GM23338 (cell line): ENCODE results near the gene DLX4. TPM values are rescaled to one million over a fixed set of nuclear protein-coding genes. Genes with fewer than 3 reads are reported as not detected.

Source experiments
- ATAC-seq: fragments of 200-7000 bp; cut with Tn5 transposase; 3 replicates; pipeline ENCODE4 v1.9.1; 2020
- DNase-seq: peaks from one replicate; pipeline ENCODE4 v3.0.0-alpha.2; 2015; ENCODE audit warnings: low spot score
- H2AFZ ChIP-seq: fragments of 200-600 bp; sonication (generic); 2 replicates; pipeline ENCODE4 v1.8.0; 2016; ENCODE audit warnings: antibody characterized with exemption, mild to moderate bottlenecking, moderate library complexity
- H3F3A ChIP-seq: fragments of 200-600 bp; sonication (generic); replicated peaks from 2 replicates; pipeline ENCODE4 v1.8.0; 2017; ENCODE audit warnings: antibody characterized with exemption, mixed run types, low read depth
- H3K27ac ChIP-seq: fragments of 200-600 bp; sonication (generic); 2 replicates; pipeline ENCODE4 v1.6.1; 2016; ENCODE audit warnings: low read depth
- H3K27me3 ChIP-seq: fragments of 200-600 bp; sonication (generic); 2 replicates; pipeline ENCODE4 v1.8.0; 2016; ENCODE audit warnings: mild to moderate bottlenecking, mixed run types, moderate library complexity; ENCODE audit not compliant: insufficient read depth
- H3K36me3 ChIP-seq: fragments of 200-600 bp; sonication (generic); 2 replicates; pipeline ENCODE4 v1.8.0; 2016; ENCODE audit warnings: mild to moderate bottlenecking; ENCODE audit not compliant: insufficient read depth
- H3K4me1 ChIP-seq: fragments of 200-600 bp; sonication (generic); 2 replicates; pipeline ENCODE4 v1.8.0; 2016; ENCODE audit warnings: mild to moderate bottlenecking, moderate library complexity; ENCODE audit not compliant: insufficient read depth
- H3K4me2 ChIP-seq: fragments of 200-600 bp; sonication (generic); 2 replicates; pipeline ENCODE4 v1.7.1; 2017; ENCODE audit warnings: mixed run types
- H3K4me3 ChIP-seq: fragments of 200-600 bp; sonication (generic); 2 replicates; pipeline ENCODE4 v1.6.1; 2016; ENCODE audit warnings: mixed run types
- H3K79me2 ChIP-seq: fragments of 200-600 bp; sonication (generic); replicated peaks from 2 replicates; pipeline ENCODE4 v1.8.0; 2017; ENCODE audit warnings: mild to moderate bottlenecking; ENCODE audit not compliant: insufficient read depth
- H3K9me2 ChIP-seq: fragments of 200-600 bp; sonication (generic); 2 replicates; pipeline ENCODE4 v1.8.0; 2017; ENCODE audit not compliant: insufficient read depth
- H4K20me1 ChIP-seq: fragments of 200-600 bp; sonication (generic); replicated peaks from 2 replicates; pipeline ENCODE4 v1.8.0; 2017; ENCODE audit warnings: mild to moderate bottlenecking; ENCODE audit not compliant: insufficient read depth
- H3K27ac Mint-ChIP-seq: 2 replicates; pipeline ENCODE4 v1.8.0; 2020; ENCODE audit warnings: inconsistent platforms, mild to moderate bottlenecking, moderate library complexity, mixed read lengths
- H3K27me3 Mint-ChIP-seq: 3 replicates; pipeline ENCODE4 v1.8.0; 2022; ENCODE audit warnings: low read depth, mild to moderate bottlenecking, moderate library complexity, mixed read lengths, inconsistent platforms; ENCODE audit not compliant: insufficient read depth, poor library complexity
- H3K36me3 Mint-ChIP-seq: 3 replicates; pipeline ENCODE4 v1.8.0; 2021; ENCODE audit warnings: low read depth, mild to moderate bottlenecking, inconsistent platforms, moderate library complexity, mixed read lengths
- H3K4me1 Mint-ChIP-seq: 3 replicates; pipeline ENCODE4 v1.8.0; 2020; ENCODE audit warnings: mild to moderate bottlenecking, inconsistent platforms, mixed read lengths
- H3K4me3 Mint-ChIP-seq: 3 replicates; pipeline ENCODE4 v1.8.0; 2021; ENCODE audit warnings: moderate library complexity, mild to moderate bottlenecking, inconsistent platforms, mixed read lengths
- H3K9me3 Mint-ChIP-seq: 3 replicates; pipeline ENCODE4 v1.8.0; 2020; ENCODE audit warnings: moderate library complexity, mild to moderate bottlenecking, inconsistent platforms, mixed read lengths
- CREB1 ChIP-seq: fragments of 250-450 bp; sonication (Bioruptor Pico); IDR thresholded peaks from 2 replicates; pipeline ENCODE4 v1.5.0; 2020; ENCODE audit warnings: low read depth, mild to moderate bottlenecking, moderate library complexity
- CTCF ChIP-seq, 2 experiments: fragments of 200-600 bp in 1 of 2; sonication (generic) in 1 of 2; conservative IDR thresholded peaks; 2 replicates each; pipeline versions ENCODE4 v1.5.1 to v1.6.1; 2016 to 2017; ENCODE audit warnings: antibody characterized with exemption in 2 of 2, low read depth in 2 of 2, mild to moderate bottlenecking in 2 of 2, moderate library complexity in 1 of 2
- ETS1 ChIP-seq: IDR thresholded peaks from 2 replicates; pipeline ENCODE4 v1.6.1; 2016; ENCODE audit warnings: antibody characterized with exemption
- EZH2 ChIP-seq: fragments of 200-600 bp; sonication (generic); IDR thresholded peaks from one replicate; pipeline ENCODE4 v1.8.0; 2017; ENCODE audit warnings: antibody characterized with exemption, mild to moderate bottlenecking, low read depth; ENCODE audit not compliant: unreplicated experiment
- EZH2phosphoT487 ChIP-seq: fragments of 200-600 bp; sonication (generic); IDR thresholded peaks from one replicate; pipeline ENCODE4 v1.8.1; 2018; ENCODE audit warnings: antibody characterized with exemption; ENCODE audit not compliant: unreplicated experiment
- JUNB ChIP-seq: IDR thresholded peaks from one replicate; pipeline ENCODE4 v1.6.1; 2016; ENCODE audit warnings: antibody characterized with exemption; ENCODE audit not compliant: unreplicated experiment
- NANOG ChIP-seq: IDR thresholded peaks from 2 replicates; pipeline ENCODE4 v1.6.1; 2016; ENCODE audit warnings: antibody characterized with exemption, borderline replicate concordance
- POLR2AphosphoS5 ChIP-seq: IDR thresholded peaks from 2 replicates; pipeline ENCODE4 v1.6.1; 2016; ENCODE audit warnings: antibody characterized with exemption, low read depth
- STAT1 ChIP-seq: IDR thresholded peaks from one replicate; pipeline ENCODE4 v1.6.1; 2016; ENCODE audit warnings: antibody characterized with exemption; ENCODE audit not compliant: unreplicated experiment
- ZNF114 ChIP-seq: fragments of 250-450 bp; sonication (Bioruptor Pico); IDR thresholded peaks from 2 replicates; pipeline ENCODE4 v1.5.0; 2020; ENCODE audit warnings: mild to moderate bottlenecking, moderate library complexity
- ZNF331 ChIP-seq: fragments of 250-450 bp; sonication (Bioruptor Pico); IDR thresholded peaks from 2 replicates; pipeline ENCODE4 v1.5.0; 2020; ENCODE audit warnings: low read depth, mild to moderate bottlenecking, moderate library complexity
- polyA plus RNA-seq: library from polyadenylated mRNA; unstranded; fragments of >200 nt; fragmentation: Nextera tagmentation; extraction: Ambion mirVana; gene quantifications from 2 replicates; pipeline ENCODE4 v1.2.1, GENCODE V29; 2016
- total RNA-seq: library from RNA; depleted of rRNA; stranded (reverse); fragments of >200 nt; shearing (Covaris generic); gene quantifications from 2 replicates; pipeline ENCODE4 v1.2.3, GENCODE V29; 2014
- TF ChIP-seq, protein P1 (sequence below): IDR thresholded peaks from one replicate; pipeline ENCODE4 v1.6.1; 2018; ENCODE audit warnings: antibody characterized with exemption; ENCODE audit not compliant: unreplicated experiment
- TF ChIP-seq, protein P2 (sequence below): fragments of 250-450 bp; sonication (Bioruptor Pico); IDR thresholded peaks from 2 replicates; pipeline ENCODE4 v1.5.0; 2020; ENCODE audit warnings: mild to moderate bottlenecking, moderate library complexity

The DLX4 gene
- total and polyA plus RNA-seq, 2 experiments from 2014 or later: 0.10 to 0.79 TPM

DNA sequence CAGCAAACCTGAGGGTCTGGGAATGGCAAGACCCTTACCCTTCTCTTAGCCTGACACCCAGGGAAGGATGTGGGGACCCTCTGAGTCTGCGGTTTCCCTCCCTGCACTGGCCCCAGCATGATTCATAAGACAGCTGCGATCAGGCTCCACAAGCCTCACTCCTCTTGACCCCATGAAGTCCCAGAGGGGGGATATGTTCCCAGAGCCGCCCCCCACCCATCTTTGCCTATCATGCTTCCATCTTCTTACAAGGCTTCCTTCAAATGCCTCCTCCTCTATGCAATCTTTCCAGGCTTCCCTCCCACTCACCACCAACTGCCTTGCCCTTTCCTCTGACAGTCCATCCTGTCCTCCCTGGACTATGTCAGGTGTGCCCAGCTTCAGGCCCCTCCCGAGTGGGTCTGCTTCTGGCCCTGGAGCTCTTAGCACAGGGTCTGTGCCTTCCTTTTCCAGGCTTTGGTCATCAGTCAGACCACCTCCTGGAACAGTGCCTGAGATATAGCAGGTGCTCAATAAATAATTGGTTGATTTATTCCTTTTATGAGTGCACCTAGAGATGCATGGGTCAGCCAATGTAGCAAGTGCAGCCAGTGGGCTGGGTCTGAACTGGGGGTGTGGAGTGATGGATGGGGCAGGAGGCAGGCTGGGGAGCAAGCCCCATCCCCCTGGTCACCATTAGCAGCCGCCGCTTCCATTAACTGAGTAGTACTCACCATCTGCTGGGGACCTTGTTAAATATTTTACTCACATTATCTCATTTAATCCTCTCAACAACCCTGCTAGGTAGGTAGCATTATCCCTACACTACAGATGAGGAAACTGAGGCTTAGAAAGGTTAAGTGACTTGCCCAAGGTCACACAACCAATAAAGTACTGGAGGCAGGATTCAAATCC is 17.7 kb downstream of the DLX4 start:
- no peak overlapping the region for H2AFZ ChIP-seq
- H3K36me3 ChIP-seq: no peaks in the 10 kb centered on the region
- no peak overlapping the region for H3K4me3 ChIP-seq
- no peaks in the 10 kb centered on the region for H3K9me2 ChIP-seq
- no peaks in the 10 kb centered on the region for H3K79me2 ChIP-seq
- Mint-ChIP-seq H3K27me3 (peaks cover 47% of the 10 kb centered on the region), H3K27ac (no peak overlapping the region), H3K36me3 (no peaks in the 10 kb centered on the region), H3K4me3 (no peak overlapping the region), H3K9me3 (no peaks in the 10 kb centered on the region), H3K4me1 (peaks cover 10% of the 10 kb centered on the region)
- H3K4me1 ChIP-seq: peaks cover 3% of the 10 kb centered on the region; the same call in 1 of the 2 replicates
- peaks cover 76% of the 10 kb centered on the region for H3K27me3 ChIP-seq
- H4K20me1 ChIP-seq: no peaks in the 10 kb centered on the region
- ATAC-seq (no peak), DNase-seq (no peak)
- H3K27ac ChIP-seq: no peak overlapping the region
- TF ChIP-seq EZH2 (no peak), EZH2phosphoT487 (no peak), POLR2AphosphoS5 (no peak), ETS1 (no peak), ZNF331 (CRISPR knock-in tag) (no peak), JUNB (no peak), CREB1 (no peak), ZNF114 (no peak), STAT1 (no peak), CTCF (conservative IDR thresholded peaks at IDR 0.05; ENCODE audit: low read depth in 2 of 2) (no peak), NANOG (no peak)
- TF ChIP-seq, protein P1, sequence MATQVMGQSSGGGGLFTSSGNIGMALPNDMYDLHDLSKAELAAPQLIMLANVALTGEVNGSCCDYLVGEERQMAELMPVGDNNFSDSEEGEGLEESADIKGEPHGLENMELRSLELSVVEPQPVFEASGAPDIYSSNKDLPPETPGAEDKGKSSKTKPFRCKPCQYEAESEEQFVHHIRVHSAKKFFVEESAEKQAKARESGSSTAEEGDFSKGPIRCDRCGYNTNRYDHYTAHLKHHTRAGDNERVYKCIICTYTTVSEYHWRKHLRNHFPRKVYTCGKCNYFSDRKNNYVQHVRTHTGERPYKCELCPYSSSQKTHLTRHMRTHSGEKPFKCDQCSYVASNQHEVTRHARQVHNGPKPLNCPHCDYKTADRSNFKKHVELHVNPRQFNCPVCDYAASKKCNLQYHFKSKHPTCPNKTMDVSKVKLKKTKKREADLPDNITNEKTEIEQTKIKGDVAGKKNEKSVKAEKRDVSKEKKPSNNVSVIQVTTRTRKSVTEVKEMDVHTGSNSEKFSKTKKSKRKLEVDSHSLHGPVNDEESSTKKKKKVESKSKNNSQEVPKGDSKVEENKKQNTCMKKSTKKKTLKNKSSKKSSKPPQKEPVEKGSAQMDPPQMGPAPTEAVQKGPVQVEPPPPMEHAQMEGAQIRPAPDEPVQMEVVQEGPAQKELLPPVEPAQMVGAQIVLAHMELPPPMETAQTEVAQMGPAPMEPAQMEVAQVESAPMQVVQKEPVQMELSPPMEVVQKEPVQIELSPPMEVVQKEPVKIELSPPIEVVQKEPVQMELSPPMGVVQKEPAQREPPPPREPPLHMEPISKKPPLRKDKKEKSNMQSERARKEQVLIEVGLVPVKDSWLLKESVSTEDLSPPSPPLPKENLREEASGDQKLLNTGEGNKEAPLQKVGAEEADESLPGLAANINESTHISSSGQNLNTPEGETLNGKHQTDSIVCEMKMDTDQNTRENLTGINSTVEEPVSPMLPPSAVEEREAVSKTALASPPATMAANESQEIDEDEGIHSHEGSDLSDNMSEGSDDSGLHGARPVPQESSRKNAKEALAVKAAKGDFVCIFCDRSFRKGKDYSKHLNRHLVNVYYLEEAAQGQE: no peak
- TF ChIP-seq, protein P2, sequence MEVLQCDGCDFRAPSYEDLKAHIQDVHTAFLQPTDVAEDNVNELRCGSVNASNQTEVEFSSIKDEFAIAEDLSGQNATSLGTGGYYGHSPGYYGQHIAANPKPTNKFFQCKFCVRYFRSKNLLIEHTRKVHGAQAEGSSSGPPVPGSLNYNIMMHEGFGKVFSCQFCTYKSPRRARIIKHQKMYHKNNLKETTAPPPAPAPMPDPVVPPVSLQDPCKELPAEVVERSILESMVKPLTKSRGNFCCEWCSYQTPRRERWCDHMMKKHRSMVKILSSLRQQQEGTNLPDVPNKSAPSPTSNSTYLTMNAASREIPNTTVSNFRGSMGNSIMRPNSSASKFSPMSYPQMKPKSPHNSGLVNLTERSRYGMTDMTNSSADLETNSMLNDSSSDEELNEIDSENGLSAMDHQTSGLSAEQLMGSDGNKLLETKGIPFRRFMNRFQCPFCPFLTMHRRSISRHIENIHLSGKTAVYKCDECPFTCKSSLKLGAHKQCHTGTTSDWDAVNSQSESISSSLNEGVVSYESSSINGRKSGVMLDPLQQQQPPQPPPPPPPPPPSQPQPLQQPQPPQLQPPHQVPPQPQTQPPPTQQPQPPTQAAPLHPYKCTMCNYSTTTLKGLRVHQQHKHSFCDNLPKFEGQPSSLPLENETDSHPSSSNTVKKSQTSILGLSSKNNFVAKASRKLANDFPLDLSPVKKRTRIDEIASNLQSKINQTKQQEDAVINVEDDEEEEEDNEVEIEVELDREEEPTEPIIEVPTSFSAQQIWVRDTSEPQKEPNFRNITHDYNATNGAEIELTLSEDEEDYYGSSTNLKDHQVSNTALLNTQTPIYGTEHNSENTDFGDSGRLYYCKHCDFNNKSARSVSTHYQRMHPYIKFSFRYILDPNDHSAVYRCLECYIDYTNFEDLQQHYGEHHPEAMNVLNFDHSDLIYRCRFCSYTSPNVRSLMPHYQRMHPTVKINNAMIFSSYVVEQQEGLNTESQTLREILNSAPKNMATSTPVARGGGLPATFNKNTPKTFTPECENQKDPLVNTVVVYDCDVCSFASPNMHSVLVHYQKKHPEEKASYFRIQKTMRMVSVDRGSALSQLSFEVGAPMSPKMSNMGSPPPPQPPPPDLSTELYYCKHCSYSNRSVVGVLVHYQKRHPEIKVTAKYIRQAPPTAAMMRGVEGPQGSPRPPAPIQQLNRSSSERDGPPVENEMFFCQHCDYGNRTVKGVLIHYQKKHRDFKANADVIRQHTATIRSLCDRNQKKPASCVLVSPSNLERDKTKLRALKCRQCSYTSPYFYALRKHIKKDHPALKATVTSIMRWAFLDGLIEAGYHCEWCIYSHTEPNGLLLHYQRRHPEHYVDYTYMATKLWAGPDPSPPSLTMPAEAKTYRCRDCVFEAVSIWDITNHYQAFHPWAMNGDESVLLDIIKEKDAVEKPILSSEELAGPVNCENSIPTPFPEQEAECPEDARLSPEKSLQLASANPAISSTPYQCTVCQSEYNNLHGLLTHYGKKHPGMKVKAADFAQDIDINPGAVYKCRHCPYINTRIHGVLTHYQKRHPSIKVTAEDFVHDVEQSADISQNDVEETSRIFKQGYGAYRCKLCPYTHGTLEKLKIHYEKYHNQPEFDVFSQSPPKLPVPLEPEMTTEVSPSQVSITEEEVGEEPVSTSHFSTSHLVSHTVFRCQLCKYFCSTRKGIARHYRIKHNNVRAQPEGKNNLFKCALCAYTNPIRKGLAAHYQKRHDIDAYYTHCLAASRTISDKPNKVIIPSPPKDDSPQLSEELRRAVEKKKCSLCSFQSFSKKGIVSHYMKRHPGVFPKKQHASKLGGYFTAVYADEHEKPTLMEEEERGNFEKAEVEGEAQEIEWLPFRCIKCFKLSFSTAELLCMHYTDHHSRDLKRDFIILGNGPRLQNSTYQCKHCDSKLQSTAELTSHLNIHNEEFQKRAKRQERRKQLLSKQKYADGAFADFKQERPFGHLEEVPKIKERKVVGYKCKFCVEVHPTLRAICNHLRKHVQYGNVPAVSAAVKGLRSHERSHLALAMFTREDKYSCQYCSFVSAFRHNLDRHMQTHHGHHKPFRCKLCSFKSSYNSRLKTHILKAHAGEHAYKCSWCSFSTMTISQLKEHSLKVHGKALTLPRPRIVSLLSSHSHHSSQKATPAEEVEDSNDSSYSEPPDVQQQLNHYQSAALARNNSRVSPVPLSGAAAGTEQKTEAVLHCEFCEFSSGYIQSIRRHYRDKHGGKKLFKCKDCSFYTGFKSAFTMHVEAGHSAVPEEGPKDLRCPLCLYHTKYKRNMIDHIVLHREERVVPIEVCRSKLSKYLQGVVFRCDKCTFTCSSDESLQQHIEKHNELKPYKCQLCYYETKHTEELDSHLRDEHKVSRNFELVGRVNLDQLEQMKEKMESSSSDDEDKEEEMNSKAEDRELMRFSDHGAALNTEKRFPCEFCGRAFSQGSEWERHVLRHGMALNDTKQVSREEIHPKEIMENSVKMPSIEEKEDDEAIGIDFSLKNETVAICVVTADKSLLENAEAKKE: no peak
- no peaks in the 10 kb centered on the region for H3F3A ChIP-seq
- no peak overlapping the region for H3K4me2 ChIP-seq
